VCaP (cell line): Measurements from ENCODE around the gene PPFIA3.
"Not testable (repeated sequence)": the region's sequence is repeated elsewhere in the genome, so short reads cannot be mapped to it uniquely, and the experiment has no call there.

Experiments
- H3K27ac ChIP-seq: fragments of 450-650 bp; 2 replicates; pipeline ENCODE4 v1.5.1; 2017
- TF ChIP-seq, protein P1 (sequence below): fragments of 450-650 bp; conservative IDR thresholded peaks from 2 replicates; pipeline ENCODE4 v1.5.1; 2017; ENCODE audit warnings: mild to moderate bottlenecking, moderate library complexity

PPFIA3 gene

GRCh38 chr19:49120325-49120683 lies 960 bp downstream of the PPFIA3 start:
- TF ChIP-seq, protein P1, sequence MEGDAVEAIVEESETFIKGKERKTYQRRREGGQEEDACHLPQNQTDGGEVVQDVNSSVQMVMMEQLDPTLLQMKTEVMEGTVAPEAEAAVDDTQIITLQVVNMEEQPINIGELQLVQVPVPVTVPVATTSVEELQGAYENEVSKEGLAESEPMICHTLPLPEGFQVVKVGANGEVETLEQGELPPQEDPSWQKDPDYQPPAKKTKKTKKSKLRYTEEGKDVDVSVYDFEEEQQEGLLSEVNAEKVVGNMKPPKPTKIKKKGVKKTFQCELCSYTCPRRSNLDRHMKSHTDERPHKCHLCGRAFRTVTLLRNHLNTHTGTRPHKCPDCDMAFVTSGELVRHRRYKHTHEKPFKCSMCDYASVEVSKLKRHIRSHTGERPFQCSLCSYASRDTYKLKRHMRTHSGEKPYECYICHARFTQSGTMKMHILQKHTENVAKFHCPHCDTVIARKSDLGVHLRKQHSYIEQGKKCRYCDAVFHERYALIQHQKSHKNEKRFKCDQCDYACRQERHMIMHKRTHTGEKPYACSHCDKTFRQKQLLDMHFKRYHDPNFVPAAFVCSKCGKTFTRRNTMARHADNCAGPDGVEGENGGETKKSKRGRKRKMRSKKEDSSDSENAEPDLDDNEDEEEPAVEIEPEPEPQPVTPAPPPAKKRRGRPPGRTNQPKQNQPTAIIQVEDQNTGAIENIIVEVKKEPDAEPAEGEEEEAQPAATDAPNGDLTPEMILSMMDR: no peak
- peak overlapping the region; percentile 96 for H3K27ac ChIP-seq

DNA sequence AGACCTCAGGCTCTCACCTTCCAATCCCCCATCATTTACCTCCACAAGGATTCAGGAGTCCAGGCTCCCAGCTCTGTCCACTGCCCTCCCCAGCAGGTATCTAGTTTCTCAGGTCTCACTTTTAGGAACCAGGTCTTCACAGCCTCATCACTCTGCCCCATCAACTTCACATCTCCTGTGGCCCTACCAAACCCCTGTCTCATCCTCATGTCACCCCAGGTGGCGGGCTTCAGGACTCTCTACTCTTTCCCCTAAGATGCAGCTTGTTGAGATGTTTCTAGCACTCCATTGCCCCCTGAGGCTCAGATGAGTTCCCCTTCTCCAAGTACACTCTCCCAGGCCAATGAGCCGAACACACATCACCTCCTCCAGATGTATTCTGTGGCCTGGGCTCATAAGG lies 1.5 kb downstream of the PPFIA3 start:
- TF ChIP-seq, protein P1: no peak
- no peak overlapping the region for H3K27ac ChIP-seq

DNA sequence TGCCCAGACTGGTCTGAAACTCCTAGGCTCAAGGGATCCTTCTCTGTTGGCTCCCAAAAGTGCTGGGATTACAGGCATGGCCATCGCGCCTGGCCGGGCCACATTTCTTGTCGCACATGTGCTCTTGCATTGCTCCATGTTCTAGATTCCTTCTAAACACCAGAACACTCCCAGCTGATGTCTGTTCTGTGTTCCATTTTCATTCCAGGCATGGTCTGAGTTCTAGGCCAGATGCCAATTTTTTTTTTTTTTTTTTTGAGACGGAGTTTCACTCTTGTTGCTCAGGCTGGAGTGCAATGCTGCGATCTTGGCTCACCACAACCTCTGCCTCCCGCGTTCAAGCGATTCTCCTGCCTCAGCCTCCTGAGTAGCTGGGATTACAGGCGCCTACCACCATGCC lies 2.5 kb downstream of the PPFIA3 start:
- H3K27ac ChIP-seq: not testable (repeated sequence)

- H3K27ac ChIP-seq: not testable (repeated sequence)
Observed at GRCh38 chr19:49123285-49123684, 3.9 kb downstream of the PPFIA3 start.

DNA sequence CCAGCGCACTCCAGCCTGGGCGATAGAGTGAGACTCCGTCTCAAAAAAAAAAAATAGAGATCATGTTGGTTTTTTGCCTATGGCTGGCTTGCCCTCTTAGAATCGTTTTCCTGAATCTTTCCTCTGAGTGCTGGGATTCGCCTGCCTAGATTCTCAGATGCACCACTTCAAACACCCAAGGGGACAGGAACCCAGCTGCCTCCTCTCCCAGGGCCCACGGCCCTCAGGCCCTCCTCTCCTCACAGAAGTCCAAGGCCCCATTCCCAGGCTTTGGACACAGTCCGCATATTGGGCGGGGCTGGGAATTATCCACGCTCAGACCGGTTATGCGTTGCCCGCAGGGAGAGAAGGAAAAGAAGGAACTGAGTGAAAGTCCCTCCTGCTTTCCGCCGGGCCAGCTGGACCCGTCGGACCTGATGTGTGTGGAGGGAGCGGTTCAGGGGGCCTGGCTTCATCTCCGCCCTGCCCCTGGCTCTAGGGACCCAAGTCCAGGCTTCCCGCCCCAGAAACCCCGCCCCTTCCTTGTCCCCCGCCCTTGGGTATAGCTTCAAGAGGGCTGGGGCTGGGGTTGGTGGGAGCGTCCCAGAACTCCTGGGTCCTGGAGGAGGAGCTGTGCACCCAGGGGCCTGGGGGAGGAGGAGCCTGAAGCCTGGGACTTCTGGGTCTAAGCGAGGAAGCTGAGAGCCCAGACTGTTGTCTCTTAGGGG lies 5.8 kb downstream of the PPFIA3 start:
- TF ChIP-seq, protein P1: no peak
- H3K27ac ChIP-seq: peak overlapping the region; percentile 79

DNA sequence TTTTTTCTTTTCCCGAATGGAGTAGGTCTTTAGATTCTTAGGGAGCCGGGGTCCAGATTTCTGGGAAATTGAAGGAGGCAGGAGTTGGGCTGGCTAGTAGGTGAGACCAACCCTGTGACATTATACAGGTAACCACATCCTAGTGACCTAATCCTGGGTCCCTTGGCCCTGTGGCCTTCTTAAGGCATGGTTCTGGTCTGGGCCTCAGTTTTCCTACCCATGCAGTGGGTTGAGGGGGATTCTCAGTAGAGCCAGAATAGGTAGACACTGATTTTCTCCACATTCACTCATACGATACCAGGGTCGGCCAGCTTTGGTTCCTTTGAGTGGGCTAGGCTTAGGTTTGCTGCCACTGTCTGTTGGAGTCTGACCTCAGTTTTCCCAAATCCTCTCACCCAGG lies 7.2 kb downstream of the PPFIA3 start:
- TF ChIP-seq, protein P1: no peak
- H3K27ac ChIP-seq: no peak overlapping the region; the same call in 1 of the 2 replicates

DNA sequence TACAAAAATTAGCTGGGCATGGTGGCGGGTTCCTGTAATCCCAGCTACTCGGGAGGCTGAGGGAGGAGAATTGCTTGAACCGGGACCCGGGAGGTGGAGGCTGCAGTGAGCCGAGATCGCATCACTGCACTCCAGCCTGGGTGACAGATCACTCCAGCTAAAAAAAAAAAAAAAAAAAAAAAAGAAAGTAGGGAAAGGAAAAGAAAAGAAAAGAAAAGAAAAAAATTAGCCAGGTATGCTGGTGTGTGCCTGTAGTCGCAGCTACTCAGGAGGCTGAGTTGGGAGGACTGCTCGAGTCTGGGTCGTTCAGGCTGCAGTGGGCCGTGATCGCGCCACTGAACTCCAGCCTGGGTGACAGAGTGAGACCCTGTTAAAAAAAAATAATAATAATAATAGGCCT lies 7.9 kb downstream of the PPFIA3 start:
- H3K27ac ChIP-seq: peak overlapping the region; percentile 66

DNA sequence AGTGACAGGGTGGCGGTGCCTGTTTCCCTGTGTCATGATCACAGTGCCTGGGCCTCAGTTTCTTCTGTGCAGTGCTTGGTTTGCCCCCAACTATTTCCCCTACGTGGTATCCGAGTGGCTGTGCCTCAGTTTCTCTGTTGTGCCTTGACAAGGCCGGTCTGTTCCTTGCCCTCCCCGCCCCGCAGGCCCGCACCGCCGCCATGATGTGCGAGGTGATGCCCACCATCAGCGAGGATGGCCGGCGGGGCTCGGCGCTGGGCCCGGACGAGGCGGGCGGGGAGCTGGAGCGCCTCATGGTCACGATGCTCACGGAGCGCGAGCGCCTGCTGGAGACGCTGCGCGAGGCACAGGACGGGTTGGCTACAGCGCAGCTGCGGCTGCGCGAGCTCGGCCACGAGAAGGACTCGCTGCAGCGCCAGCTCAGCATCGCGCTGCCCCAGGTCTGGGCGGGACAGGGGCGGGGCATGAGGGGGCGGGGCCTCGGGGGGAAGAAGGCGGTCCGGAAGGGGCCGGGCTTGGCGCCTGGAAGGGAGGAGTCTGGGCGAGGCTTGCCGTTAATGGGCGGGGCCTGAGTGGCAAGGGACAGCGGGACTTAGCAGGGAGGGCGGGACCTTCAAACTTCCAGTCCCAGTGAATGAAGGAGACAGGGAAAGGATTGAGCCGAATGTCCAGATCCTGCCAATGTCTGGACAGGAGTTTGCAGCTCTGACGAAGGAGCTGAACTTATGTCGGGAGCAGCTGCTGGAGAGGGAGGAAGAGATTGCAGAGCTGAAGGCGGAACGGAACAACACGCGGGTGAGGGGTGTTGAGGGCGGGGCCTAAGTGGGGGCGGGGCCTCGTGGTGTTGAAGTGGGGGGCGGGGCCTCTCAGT lies 8.6 kb downstream of the PPFIA3 start:
- peak overlapping the region; percentile 66 for H3K27ac ChIP-seq
- TF ChIP-seq, protein P1: peak; percentile 22; the same call in 1 of the 2 replicates

DNA sequence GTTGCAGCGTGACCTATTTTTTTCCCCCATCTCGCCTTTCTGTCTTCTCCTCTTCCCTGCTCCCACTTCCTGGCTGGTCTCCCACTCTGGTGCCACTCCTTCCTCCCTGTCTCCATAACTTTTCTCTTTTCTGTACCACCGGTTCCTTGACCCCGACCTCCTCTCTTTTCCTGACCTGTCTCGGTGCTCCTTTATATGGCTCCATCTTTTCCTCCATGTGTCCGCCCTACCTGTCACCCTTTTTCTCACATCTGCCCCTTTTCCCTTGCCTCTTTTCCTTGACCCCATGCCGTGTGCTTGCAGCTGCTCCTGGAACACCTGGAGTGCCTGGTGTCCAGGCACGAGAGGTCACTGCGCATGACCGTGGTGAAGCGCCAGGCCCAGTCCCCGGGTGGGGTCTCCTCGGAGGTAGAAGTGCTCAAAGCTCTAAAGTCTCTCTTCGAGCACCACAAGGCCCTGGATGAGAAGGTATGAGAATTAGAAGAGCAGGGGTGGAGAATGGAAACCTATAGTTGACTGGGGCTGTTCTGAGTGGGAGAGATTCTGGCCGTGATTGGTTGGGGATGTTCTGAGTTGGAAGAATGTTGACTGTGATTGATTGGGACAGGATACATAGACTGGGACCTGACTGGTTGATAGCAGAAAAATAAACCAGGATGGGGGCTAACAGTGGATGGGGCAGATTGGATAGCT lies 9.3 kb downstream of the PPFIA3 start:
- peak overlapping the region; percentile 40 for H3K27ac ChIP-seq
- TF ChIP-seq, protein P1: no peak
